ENCODE results near the gene SEPTIN12. TPM values are rescaled to one million over a fixed set of nuclear protein-coding genes. Genes with fewer than 3 reads are reported as not detected.

The SEPTIN12 gene
- total RNA-seq, 6 experiments from 2014 or later: not detected

GRCh38 chr16:4826526-4826925, 38.4 kb upstream of the SEPTIN12 start:
- no peaks in the 10 kb centered on the region for H3K9me3 ChIP-seq
- no peaks in the 10 kb centered on the region for H3K4me1 ChIP-seq
- TF ChIP-seq POLR2A (IDR thresholded peaks at IDR 0.05) (no peak), CTCF (IDR thresholded peaks at IDR 0.05) (no peak)
- 95% methylated on average over 3 of the region's 4 CpGs for WGBS (ENCODE audit: insufficient coverage, low coverage, low lambda C conversion rate, missing lambda C conversion rate)
- ATAC-seq (no peak), DNase-seq (no peak)
- H3K4me3 ChIP-seq: no peak overlapping the region
- intact Hi-C loops (cut with DNase I): no loop called here
- H3K27me3 ChIP-seq: no peaks in the 10 kb centered on the region
- no peak overlapping the region for H3K27ac ChIP-seq
- H3K36me3 ChIP-seq: peaks cover 0 to 88% (median 41%) of the 10 kb centered on the region in 4 donors

- H3K4me3 ChIP-seq: no peak overlapping the region
- WGBS (ENCODE audit: insufficient coverage, low coverage, low lambda C conversion rate, missing lambda C conversion rate): 83% methylated on average over 7 of the region's 8 CpGs
- no peak for DNase-seq
- ATAC-seq: no peak
- peaks cover 0 to 87% (median 40%) of the 10 kb centered on the region in 4 donors for H3K36me3 ChIP-seq
- H3K4me1 ChIP-seq: no peaks in the 10 kb centered on the region
- H3K27ac ChIP-seq: no peak overlapping the region
- no peaks in the 10 kb centered on the region for H3K9me3 ChIP-seq
- no peaks in the 10 kb centered on the region for H3K27me3 ChIP-seq
- TF ChIP-seq CTCF (IDR thresholded peaks at IDR 0.05): no peak
- TF ChIP-seq POLR2A (IDR thresholded peaks at IDR 0.05): no peak
- intact Hi-C loops (cut with DNase I): no loop called here
Measured at GRCh38 chr16:4825196-4825595, 37.1 kb upstream of the SEPTIN12 start.

- H3K27ac ChIP-seq: no peak overlapping the region
- DNase-seq (no peak), ATAC-seq (no peak)
- peaks cover 0 to 4% (median 0%) of the 10 kb centered on the region in 4 donors for H3K4me1 ChIP-seq
- H3K9me3 ChIP-seq: no peaks in the 10 kb centered on the region
- H3K36me3 ChIP-seq: peaks cover 0 to 68% (median 28%) of the 10 kb centered on the region in 4 donors
- intact Hi-C loops (cut with DNase I): no loop called here
- H3K4me3 ChIP-seq: no peak overlapping the region
- no peaks in the 10 kb centered on the region for H3K27me3 ChIP-seq
- 93% methylated on average over 3 of the region's 6 CpGs for WGBS (ENCODE audit: insufficient coverage, low coverage, low lambda C conversion rate, missing lambda C conversion rate)
- TF ChIP-seq CTCF (IDR thresholded peaks at IDR 0.05) (no peak), POLR2A (IDR thresholded peaks at IDR 0.05) (no peak)
Measured at GRCh38 chr16:4820652-4821051, 32.5 kb upstream of the SEPTIN12 start.

- peak; percentile 35 to 85 (median 58) for ATAC-seq
- Histone ChIP-seq H3K27ac (no peak overlapping the region), H3K4me1 (peaks cover 0 to 10% (median 0%) of the 10 kb centered on the region in 4 donors), H3K27me3 (no peaks in the 10 kb centered on the region), H3K9me3 (no peaks in the 10 kb centered on the region), H3K4me3 (no peak overlapping the region), H3K36me3 (peaks cover 0 to 59% (median 18%) of the 10 kb centered on the region in 4 donors)
- intact Hi-C loops (cut with DNase I): no loop called here
- DNase-seq: peak in 2 of 3 donors; percentile 63 to 67
- 19% methylated on average over 5 of the region's 16 CpGs for WGBS (ENCODE audit: insufficient coverage, low coverage, low lambda C conversion rate, missing lambda C conversion rate)
- TF ChIP-seq CTCF (IDR thresholded peaks at IDR 0.05): peak in 2 of 4 donors; percentile 6 to 19
- no peak for TF ChIP-seq POLR2A (IDR thresholded peaks at IDR 0.05)
Measured at GRCh38 chr16:4814542-4815173, 26.5 kb upstream of the SEPTIN12 start.
